ENCODE data around the gene NPAS3. TPM values are rescaled to one million over a fixed set of nuclear protein-coding genes. Genes with fewer than 3 reads are reported as not detected.

The NPAS3 gene
- total RNA-seq, 2 experiments from 2014 or later, result not detected

DNA sequence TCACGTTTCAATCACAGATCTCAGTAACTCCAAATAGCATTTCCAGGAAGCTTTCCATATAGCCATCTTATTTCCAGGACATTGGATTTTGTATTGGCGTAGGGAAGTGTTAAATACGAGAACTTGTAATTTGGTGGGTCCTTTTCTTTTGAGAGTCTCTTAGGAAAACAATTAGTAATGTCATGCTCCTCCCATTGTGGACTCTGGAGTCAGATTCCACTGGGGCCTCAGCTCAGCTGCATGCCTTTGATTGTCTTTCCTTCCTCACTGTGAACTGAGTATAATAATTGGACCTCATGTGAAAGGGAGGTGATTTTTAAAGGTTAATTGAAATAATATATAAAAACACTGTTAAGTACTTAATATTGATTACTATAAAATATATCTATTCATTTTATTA, 462.6 kb downstream of the NPAS3 start:
- no peak overlapping the region for H3K27ac Mint-ChIP-seq
- no peaks in the 10 kb centered on the region for H3K36me3 Mint-ChIP-seq (ENCODE audit: low read depth)
- intact Hi-C loops (cut with micrococcal nuclease), result no loop called here
- ChIA-PET POLR2A (no interaction called here), CTCF (no interaction called here)
- DNase-seq, result no peak
- no peak for TF ChIP-seq CTCF (IDR thresholded peaks at IDR 0.05)
- no peaks in the 10 kb centered on the region for H3K27me3 Mint-ChIP-seq
- H3K9me3 Mint-ChIP-seq, result peaks cover 3% of the 10 kb centered on the region
- H3K4me1 Mint-ChIP-seq (ENCODE audit: low read depth), result no peaks in the 10 kb centered on the region
- H3K4me3 Mint-ChIP-seq, result no peak overlapping the region
- no peak for ATAC-seq

DNA sequence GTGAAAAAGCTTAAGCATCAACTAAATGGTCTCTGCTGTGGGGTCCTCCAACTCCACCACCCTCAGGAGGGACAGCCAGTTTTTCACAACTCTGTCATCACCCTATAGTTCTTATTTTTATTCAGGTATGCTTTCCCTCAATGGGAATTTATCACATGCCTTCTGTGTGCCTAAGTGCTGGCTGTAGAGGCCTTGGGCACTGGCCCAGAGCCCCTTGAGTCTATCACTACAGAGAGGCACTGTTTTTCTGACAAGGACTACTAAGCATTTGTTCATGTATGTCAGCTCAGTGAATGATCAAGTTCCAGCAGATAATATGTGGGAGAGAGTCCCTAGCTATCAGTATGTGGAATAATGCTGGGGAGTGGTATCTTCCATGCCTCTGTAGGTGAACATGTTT, 463.9 kb downstream of the NPAS3 start:
- H3K27me3 Mint-ChIP-seq, result no peaks in the 10 kb centered on the region
- peaks cover 3% of the 10 kb centered on the region for H3K9me3 Mint-ChIP-seq
- DNase-seq, result no peak
- no peaks in the 10 kb centered on the region for H3K36me3 Mint-ChIP-seq (ENCODE audit: low read depth)
- ChIA-PET POLR2A (no interaction called here), CTCF (interaction anchor here (1.0 kb wide), 1 partner anchor 391 kb away, joined by 4 read pairs; no protein-coding TSS in a partner anchor)
- no peak for ATAC-seq
- H3K4me3 Mint-ChIP-seq, result no peak overlapping the region
- no peak overlapping the region for H3K27ac Mint-ChIP-seq
- intact Hi-C loops (cut with micrococcal nuclease), result no loop called here
- TF ChIP-seq CTCF (IDR thresholded peaks at IDR 0.05), result no peak
- no peaks in the 10 kb centered on the region for H3K4me1 Mint-ChIP-seq (ENCODE audit: low read depth)

DNA sequence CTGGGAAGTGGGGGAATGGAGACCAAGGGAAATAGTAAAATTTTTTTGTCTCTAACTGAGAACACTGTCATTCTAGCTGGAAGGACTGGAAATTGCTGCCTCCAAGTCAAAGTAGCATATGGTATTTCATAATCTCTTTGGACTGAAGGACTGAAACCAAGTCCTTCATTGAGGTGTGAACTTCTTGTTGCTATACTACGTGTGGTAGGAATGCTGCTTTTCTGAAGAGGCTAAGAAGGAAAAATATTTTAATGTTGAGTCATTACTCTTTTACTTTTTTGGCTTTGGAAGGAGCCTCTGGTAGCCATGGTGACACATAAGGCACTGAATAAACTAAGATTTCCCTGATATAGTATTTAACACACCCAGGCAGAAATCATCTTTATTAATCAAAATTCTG, 465.4 kb downstream of the NPAS3 start:
- TF ChIP-seq CTCF (IDR thresholded peaks at IDR 0.05), result no peak
- no peak for DNase-seq
- H3K27me3 Mint-ChIP-seq, result no peaks in the 10 kb centered on the region
- no peak overlapping the region for H3K27ac Mint-ChIP-seq
- no peaks in the 10 kb centered on the region for H3K4me1 Mint-ChIP-seq (ENCODE audit: low read depth)
- no peak for ATAC-seq
- peaks cover 3% of the 10 kb centered on the region for H3K9me3 Mint-ChIP-seq
- no peaks in the 10 kb centered on the region for H3K36me3 Mint-ChIP-seq (ENCODE audit: low read depth)
- POLR2A ChIA-PET, result no interaction called here
- no peak overlapping the region for H3K4me3 Mint-ChIP-seq
- CTCF ChIA-PET, result no interaction called here
- intact Hi-C loops (cut with micrococcal nuclease), result no loop called here

DNA sequence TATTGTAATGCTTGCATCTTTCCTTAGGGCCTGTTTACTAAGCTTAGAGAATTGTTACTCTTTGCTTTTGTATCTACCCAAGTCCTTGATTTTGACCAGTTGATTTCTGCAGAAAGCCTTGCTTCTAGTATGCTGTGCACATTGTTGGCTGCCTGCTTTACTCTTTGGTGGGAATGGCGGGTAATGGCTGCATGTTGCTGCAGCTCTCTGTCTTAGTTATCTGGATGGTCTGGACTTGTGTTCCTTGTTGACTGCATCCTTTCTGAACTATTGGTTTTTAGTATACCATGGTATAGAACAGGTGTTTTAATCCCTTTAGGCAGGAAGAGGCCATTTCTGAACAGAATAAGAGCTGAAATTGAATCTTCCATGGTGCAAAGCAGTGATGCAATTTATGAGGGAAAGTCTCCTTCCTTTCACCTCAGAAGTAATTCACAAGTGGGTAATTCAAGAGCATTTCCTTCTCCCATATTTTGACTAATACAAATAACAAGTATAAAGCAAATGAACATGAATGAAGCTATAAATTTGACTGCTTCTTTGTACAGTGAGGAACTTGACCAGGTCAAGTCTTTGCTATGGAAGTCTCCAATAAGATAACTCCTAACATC, 466.4 kb downstream of the NPAS3 start:
- intact Hi-C loops (cut with micrococcal nuclease), result no loop called here
- Mint-ChIP-seq H3K9me3 (peaks cover 3% of the 10 kb centered on the region), H3K36me3 (ENCODE audit: low read depth) (no peaks in the 10 kb centered on the region), H3K4me3 (no peak overlapping the region), H3K27me3 (no peaks in the 10 kb centered on the region), H3K27ac (no peak overlapping the region), H3K4me1 (ENCODE audit: low read depth) (no peaks in the 10 kb centered on the region)
- DNase-seq, result no peak
- no peak for TF ChIP-seq CTCF (IDR thresholded peaks at IDR 0.05)
- POLR2A ChIA-PET, result no interaction called here
- CTCF ChIA-PET, result interaction anchor here (0.9 kb wide), 1 partner anchor 10 kb away, joined by 3 read pairs; no protein-coding TSS in a partner anchor
- ATAC-seq, result no peak

GRCh38 chr14:33406766-33407165, 468.1 kb downstream of the NPAS3 start:
- POLR2A ChIA-PET, result no interaction called here
- Mint-ChIP-seq H3K27me3 (no peaks in the 10 kb centered on the region), H3K4me1 (ENCODE audit: low read depth) (no peaks in the 10 kb centered on the region), H3K27ac (no peak overlapping the region), H3K4me3 (no peak overlapping the region), H3K9me3 (peaks cover 3% of the 10 kb centered on the region), H3K36me3 (ENCODE audit: low read depth) (no peaks in the 10 kb centered on the region)
- intact Hi-C loops (cut with micrococcal nuclease), result no loop called here
- DNase-seq, result no peak
- TF ChIP-seq CTCF (IDR thresholded peaks at IDR 0.05), result no peak
- CTCF ChIA-PET, result no interaction called here
- ATAC-seq, result no peak

Measured in activated CD8-positive, alpha-beta T cell treated with anti-CD3 and anti-CD28 coated beads for 36 hours (primary cell).